Neural crest cell (in vitro differentiated cells): ENCODE results near the gene C20orf202. TPM values are rescaled to one million over a fixed set of nuclear protein-coding genes. Genes with fewer than 3 reads are reported as not detected.

Source experiments
- DNase-seq: peaks from one replicate; pipeline ENCODE4 v3.0.0; 2021; ENCODE audit warnings: low read depth, mixed read lengths, low spot score
- H3K27ac Mint-ChIP-seq: one replicate; pipeline ENCODE4 v1.8.0; 2021; ENCODE audit warnings: mild to moderate bottlenecking, mixed read lengths; ENCODE audit not compliant: unreplicated experiment
- H3K27me3 Mint-ChIP-seq: 2 replicates; pipeline ENCODE4 v1.8.0; 2021; ENCODE audit warnings: low read depth, mild to moderate bottlenecking, mixed read lengths
- H3K36me3 Mint-ChIP-seq: 2 replicates; pipeline ENCODE4 v1.8.0; 2021; ENCODE audit warnings: low read depth, mild to moderate bottlenecking, mixed read lengths
- H3K4me1 Mint-ChIP-seq: 2 replicates; pipeline ENCODE4 v1.8.0; 2021; ENCODE audit warnings: mixed read lengths
- H3K4me3 Mint-ChIP-seq: one replicate; pipeline ENCODE4 v1.8.0; 2021; ENCODE audit warnings: mild to moderate bottlenecking, mixed read lengths
- H3K9me3 Mint-ChIP-seq: 2 replicates; pipeline ENCODE4 v1.8.0; 2021; ENCODE audit warnings: mixed read lengths
- total RNA-seq: library from RNA; stranded (reverse); gene quantifications from 2 replicates; pipeline ENCODE4 v1.2.1, GENCODE V29; 2021
- TF ChIP-seq, protein P1 (sequence below): fragments of 200-600 bp; sonication (generic); conservative IDR thresholded peaks from 2 replicates; pipeline ENCODE4 v1.5.0; 2021; ENCODE audit warnings: antibody characterized with exemption, mild to moderate bottlenecking

Gene C20orf202
- total RNA-seq, 1 donor from 2014 or later = 0.23 TPM

DNA sequence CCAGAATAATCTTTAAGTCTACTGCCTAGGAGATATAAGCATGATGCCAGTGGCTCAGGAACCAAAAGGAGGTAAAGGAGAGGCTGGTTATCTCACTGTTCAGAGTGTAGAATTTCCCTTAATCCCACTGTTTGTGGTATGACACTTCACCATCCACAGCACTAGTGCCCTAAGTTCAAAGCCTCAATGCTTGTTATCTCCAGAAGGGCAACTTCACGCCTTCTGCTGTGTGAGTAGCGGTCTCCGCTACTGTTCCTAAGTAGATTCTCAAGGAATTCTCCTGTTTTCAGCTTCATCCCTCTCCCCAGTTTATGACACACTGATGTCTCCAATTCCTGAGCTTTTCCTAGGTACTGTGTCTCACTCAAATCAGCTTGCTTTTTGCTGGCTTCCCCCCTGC, 49.2 kb downstream of the C20orf202 start:
- no peak for DNase-seq
- Mint-ChIP-seq H3K9me3 (peaks cover 3% of the 10 kb centered on the region), H3K4me3 (no peak overlapping the region), H3K36me3 (no peaks in the 10 kb centered on the region), H3K4me1 (no peaks in the 10 kb centered on the region), H3K27ac (no peak overlapping the region), H3K27me3 (peaks cover 31% of the 10 kb centered on the region)
- TF ChIP-seq, protein P1, sequence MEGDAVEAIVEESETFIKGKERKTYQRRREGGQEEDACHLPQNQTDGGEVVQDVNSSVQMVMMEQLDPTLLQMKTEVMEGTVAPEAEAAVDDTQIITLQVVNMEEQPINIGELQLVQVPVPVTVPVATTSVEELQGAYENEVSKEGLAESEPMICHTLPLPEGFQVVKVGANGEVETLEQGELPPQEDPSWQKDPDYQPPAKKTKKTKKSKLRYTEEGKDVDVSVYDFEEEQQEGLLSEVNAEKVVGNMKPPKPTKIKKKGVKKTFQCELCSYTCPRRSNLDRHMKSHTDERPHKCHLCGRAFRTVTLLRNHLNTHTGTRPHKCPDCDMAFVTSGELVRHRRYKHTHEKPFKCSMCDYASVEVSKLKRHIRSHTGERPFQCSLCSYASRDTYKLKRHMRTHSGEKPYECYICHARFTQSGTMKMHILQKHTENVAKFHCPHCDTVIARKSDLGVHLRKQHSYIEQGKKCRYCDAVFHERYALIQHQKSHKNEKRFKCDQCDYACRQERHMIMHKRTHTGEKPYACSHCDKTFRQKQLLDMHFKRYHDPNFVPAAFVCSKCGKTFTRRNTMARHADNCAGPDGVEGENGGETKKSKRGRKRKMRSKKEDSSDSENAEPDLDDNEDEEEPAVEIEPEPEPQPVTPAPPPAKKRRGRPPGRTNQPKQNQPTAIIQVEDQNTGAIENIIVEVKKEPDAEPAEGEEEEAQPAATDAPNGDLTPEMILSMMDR = no peak

GRCh38 chr20:1254254-1254653, 51.0 kb downstream of the C20orf202 start:
- no peaks in the 10 kb centered on the region for H3K4me1 Mint-ChIP-seq
- H3K27me3 Mint-ChIP-seq = peaks cover 31% of the 10 kb centered on the region
- DNase-seq = no peak
- no peaks in the 10 kb centered on the region for H3K36me3 Mint-ChIP-seq
- H3K27ac Mint-ChIP-seq = no peak overlapping the region
- H3K4me3 Mint-ChIP-seq = no peak overlapping the region
- TF ChIP-seq, protein P1 = no peak
- H3K9me3 Mint-ChIP-seq = peaks cover 3% of the 10 kb centered on the region

- H3K36me3 Mint-ChIP-seq = no peaks in the 10 kb centered on the region
- no peak overlapping the region for H3K4me3 Mint-ChIP-seq
- DNase-seq = no peak
- no peak overlapping the region for H3K27ac Mint-ChIP-seq
- TF ChIP-seq, protein P1 = no peak
- no peaks in the 10 kb centered on the region for H3K4me1 Mint-ChIP-seq
- peaks cover 3% of the 10 kb centered on the region for H3K9me3 Mint-ChIP-seq
- H3K27me3 Mint-ChIP-seq = peaks cover 31% of the 10 kb centered on the region
Observed at GRCh38 chr20:1255675-1256074, 52.4 kb downstream of the C20orf202 start.

Other genes with a start within 250 kb of the C20orf202 start
- gene RSPO4, start 201.1 kb upstream of the C20orf202 start, total RNA-seq = 0.23 TPM in 1 of 2 replicates, not detected in the other
- gene PSMF1, start 84.9 kb upstream of the C20orf202 start, total RNA-seq = 107 and 114 TPM in 2 replicates
- 2.7 and 3.3 TPM in 2 replicates for gene TMEM74B, start 18.5 kb upstream of the C20orf202 start, total RNA-seq
- gene RAD21L1, start 22.6 kb downstream of the C20orf202 start, total RNA-seq = not detected in 2 replicates
- 3.0 and 3.3 TPM in 2 replicates for gene SNPH, start 62.8 kb downstream of the C20orf202 start, total RNA-seq
- 1.6 and 2.4 TPM in 2 replicates for gene SDCBP2, start 125.7 kb downstream of the C20orf202 start, total RNA-seq
- 176 and 185 TPM in 2 replicates for gene FKBP1A, start 189.6 kb downstream of the C20orf202 start, total RNA-seq